DMS 273 treated with DMSO at 0.1 percent for 48 hours (cell line): ENCODE measurements around the gene WNT3A.
"Not testable (repeated sequence)": the region's sequence is repeated elsewhere in the genome, so short reads cannot be mapped to it uniquely, and the experiment has no call there.

ENCODE experiments used
- DNase-seq: peaks from one replicate; lab custom pipeline; 2025; lab: John Stamatoyannopoulos, UW

The WNT3A gene, protein sequence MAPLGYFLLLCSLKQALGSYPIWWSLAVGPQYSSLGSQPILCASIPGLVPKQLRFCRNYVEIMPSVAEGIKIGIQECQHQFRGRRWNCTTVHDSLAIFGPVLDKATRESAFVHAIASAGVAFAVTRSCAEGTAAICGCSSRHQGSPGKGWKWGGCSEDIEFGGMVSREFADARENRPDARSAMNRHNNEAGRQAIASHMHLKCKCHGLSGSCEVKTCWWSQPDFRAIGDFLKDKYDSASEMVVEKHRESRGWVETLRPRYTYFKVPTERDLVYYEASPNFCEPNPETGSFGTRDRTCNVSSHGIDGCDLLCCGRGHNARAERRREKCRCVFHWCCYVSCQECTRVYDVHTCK

DNA sequence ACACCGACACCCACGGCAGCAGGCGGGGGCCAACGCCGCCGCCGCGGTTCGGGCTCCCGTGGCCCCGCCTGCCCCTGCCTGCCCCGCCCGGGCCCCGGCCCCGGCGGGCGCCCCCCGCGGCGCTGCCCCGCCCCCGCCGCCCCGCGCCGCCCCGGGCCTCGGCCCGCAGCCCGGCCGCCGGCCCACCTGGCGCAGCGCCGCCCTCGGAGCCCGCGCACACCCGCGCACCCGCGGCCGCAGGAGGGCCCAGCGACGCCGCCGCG lies at the start of gene WNT3A:
Gene WNT3A, plus strand, starts transcription at position 213 of the 263 bp plus-strand sequence. CDS start 131 bp downstream, outside the sequence.
- no peak for DNase-seq

DNA sequence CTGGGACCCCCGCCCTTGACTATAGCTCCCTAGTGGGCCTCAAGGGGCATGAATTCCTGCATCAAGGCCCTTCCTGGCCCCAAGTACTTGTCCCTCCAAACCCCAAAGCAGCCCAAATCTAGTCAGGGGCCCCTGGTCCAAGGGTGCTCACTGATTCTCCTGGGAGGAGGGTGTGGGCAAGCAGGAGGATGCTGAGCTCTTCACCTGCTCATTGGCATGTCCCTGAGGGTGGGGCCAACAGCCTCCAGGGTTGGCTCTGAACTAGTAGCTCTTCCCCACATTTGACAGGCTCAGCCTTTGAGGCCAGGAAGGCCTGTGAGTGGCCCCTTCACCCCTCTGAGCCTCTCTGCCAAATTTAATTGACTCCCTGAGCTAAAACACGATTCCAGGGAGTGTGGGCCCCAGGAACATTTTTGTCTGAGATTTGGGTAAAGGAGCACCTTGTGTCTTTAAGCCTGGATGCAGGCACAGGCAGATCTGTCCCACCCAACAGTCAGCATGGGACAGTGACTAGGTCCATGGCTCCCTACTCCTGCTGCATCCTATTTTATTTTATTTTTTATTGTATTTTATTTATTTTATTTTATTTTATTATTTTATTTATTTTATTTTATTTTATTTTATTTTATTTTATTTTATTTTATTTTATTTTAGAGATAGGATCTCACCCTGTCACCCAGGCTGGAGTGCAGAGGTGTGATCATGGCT lies 48.0 kb upstream of the WNT3A start:
- no peak for DNase-seq

DNA sequence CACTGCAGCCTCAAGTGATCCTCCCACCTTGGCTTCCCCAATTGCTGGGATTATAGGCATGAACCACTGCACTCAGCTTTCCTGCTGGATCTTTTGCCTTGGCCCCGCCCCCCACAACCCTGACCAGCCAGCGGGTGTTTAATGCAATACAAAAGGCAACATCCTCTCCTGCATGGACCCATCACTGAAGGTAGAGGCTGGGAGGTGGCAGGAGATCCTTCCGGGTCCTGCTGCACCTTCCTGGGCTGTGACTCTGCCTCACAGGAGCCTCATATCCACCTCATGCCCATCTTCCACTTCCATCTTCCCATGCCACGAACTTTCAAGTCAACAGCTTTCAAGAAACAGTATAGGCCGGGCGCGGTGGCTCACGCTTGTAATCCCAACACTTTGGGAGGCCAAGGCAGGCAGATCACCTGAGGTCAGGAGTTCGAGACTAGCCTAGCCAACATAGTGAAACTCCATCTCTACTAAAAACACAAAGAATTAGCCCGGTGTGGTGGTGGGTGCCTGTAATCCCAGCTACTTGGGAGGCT lies 47.4 kb upstream of the WNT3A start:
- no peak for DNase-seq

DNA sequence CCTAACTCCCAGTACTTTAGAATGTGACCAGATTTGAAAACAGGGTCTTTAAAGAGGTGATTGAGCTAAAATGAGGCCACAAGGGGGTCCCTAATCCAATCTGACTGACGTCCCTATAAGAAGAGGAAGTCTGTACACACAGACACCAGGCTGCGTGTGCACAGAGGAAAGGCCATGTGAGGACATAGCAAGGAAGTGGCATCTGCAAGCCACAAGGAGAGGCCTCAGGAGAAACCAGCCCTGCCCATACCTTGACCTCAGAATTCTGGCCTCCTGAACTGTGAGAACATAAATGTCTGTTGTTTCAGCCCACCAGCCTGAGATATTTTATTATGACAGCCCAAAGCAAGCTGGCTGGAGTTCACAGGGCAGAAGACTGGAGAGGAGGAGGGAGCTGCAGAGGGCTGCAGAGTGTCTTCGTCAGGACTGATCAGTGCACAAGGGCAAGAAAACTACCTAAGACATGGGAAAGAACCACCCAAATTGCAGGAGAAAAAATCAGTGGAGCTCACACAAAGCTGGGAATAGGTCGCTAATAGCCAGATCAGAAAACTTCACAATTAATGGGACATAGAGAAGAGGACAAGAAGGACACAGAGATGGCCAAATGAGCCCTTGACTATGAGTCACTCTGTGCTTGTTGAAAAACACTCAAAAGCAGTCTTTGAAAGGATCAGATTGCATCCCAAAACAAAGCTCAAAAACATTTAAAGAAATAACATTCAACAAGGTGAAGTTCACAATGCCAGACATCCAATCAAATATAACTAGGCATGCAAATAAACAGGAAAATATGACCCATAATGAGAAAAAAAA lies 44.9 kb upstream of the WNT3A start:
- DNase-seq: no peak

DNA sequence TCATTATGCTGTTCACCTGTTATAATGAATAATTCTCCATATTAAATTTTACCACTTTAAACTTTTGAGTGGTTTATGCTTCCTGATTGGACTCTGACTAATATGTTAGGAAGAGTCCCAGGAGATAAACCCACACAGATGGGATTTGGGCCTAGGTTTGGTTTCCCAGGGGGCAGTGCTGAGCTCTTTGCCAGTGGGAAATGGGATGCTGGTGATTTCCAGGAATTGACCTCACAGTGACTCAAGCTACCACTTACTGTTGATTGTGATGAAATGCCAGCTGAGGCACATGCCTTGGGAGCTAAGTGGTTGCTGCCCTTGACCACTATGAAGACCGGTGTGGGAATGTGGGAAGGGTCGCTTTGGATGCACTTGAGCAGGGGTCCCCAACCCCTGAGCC lies 40.1 kb upstream of the WNT3A start:
- DNase-seq: not testable (repeated sequence)

DNA sequence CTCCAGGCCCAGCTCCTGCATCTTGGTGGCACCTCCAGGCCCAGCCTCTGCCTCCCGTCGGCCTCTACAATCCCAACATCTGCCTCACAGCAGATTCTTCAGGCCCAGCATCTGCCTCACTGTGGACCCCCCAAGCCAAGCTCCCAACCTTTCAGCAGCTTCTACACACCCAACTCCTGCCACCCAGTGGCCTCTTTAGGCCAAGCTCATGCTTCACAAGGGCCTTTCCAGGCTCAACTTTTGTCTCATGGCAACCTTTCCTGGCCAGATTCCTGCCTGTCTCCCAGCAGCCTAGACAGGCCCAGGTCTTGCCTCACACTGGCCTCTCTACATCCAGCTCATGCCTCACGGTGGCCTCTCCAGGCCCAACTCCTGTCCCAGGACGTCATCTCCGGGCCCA lies 39.0 kb upstream of the WNT3A start:
- not testable (repeated sequence) for DNase-seq

DNA sequence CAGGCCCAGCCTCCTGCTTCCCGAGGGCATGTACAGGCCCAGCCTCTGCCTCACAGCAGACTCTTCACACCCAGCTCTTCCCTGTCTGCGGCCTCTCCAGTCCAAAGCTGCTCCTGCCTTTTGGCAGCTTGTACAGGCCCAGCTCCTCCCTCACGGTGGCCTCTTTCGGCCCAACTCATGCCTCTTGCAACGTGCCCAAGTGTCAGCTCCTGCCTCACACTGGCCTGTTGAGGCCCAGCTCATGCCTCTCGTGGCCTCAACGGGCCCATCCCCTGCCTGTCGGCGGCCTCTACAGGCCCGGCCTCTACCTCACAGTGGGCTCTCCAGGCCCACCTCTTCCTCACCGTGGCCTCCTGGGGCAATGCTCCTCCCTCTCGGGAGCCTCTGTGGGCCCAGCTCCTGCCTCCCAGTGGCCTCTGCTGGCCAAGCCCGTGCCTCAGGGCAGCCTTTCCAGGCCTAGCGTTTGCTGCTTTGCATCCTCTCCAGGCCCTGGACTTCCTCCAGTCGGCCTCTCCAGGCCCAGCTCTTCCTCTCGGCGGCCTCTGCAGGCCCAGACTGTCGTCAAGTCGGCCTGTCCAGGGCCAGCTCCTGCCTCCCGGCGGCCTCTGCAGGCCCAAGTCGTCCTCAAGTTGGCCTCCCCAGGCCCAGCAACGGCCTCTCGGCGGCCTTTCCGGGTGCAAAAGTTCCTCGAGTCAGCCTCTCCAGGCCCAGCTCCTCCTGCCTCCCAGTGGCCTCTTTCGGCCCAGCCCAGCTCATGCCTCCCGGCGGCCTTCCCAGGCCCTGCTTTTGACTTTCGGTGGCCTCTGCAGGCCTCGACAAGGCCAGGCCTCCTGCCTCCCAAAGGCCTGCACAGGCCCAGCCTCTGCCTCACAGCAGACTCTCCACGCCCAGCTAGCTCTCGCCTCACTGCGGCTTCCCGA lies 36.5 kb upstream of the WNT3A start:
- not testable (repeated sequence) for DNase-seq

DNA sequence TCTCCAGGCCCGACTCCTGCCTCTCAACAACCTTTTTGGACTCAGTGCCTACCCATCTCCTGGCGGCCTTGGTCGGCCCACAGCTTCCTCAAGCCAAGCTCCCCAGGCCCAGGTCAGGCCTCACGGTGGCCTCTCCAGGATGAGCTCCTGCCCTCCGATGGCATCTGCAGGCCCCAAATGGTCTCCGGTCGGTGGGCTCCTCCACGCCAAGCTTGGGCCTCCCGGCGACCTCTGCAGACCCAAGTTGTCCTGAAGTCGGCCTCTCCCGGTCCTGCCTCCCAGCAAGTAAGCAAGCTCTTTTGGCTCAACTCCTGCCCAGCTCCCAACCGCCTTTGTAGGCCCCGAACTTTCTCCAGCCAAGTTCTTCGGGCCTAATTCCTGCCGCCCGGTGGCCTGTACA lies 35.6 kb upstream of the WNT3A start:
- not testable (repeated sequence) for DNase-seq

DNA sequence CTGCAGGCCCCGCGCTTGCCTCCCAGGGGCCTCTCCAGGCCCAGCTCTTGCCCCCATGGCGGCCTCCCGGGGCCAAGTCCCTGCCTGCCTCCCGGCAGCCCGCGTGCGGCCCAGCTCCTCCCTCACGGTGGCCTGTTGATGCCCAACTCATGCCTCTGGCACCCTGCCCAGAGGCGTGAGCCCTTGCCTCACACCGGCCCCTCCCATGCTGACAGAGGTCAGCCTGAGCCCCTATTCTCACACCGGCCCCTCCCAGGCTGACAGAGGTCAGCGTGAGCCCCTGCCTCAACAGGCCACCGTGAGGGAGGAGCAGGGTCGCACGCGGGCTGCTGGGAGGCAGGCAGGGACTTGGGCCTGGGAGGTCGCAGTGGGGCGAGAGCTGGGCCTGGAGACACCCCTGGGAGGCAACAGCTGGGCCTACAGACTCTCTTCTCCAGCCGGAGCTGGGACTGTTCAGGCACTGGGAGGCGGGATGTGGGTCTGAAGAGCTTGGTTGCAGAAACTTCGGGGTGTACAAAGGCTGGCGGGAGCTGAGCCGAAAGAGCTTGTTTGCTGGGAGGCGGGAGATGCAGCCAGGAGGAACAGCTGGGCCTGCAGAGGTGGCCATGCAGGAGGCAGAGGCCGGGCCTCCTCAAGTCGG lies 35.0 kb upstream of the WNT3A start:
- DNase-seq: not testable (repeated sequence)

DNA sequence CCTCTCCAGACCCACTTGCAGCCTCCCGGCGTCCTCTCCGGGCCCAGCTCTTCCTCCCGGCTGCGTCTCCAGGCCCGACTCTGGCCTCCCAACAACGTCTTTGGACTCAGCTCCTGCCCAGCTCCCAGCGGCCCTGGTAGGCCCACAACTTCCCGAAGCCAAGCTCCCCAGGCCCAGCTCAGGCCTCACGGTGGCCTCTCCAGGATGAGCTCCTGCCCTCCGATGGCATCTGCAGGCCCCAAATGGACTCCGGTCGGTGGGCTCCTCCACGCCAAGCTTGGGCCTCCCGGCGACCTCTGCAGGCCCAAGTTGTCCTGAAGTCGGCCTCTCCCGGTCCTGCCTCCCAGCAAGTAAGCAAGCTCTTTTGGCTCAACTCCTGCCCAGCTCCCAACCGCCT lies 34.5 kb upstream of the WNT3A start:
- DNase-seq: not testable (repeated sequence)

DNA sequence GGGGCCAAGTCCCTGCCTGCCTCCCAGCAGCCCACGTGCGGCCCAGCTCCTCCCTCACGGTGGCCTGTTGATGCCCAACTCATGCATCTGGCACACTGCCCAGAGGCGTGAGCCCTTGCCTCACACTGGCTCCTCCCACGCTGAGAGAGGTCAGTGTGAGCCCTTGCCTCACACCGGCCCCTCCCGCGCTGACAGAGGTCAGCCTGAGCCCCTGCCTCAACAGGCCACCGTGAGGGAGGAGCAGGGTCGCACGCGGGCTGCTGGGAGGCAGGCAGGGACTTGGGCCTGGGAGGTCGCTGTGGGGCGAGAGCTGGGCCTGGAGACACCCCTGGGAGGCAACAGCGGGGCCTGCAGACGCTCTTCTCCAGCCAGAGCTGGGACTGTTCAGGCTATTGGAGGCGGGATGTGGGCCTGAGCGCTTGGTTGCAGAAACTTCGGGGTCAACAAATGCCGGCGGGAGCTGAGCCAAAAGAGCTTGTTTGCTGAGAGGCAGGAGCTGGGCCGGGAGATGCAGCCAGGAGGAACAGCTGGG lies 33.9 kb upstream of the WNT3A start:
- DNase-seq: not testable (repeated sequence)

DNA sequence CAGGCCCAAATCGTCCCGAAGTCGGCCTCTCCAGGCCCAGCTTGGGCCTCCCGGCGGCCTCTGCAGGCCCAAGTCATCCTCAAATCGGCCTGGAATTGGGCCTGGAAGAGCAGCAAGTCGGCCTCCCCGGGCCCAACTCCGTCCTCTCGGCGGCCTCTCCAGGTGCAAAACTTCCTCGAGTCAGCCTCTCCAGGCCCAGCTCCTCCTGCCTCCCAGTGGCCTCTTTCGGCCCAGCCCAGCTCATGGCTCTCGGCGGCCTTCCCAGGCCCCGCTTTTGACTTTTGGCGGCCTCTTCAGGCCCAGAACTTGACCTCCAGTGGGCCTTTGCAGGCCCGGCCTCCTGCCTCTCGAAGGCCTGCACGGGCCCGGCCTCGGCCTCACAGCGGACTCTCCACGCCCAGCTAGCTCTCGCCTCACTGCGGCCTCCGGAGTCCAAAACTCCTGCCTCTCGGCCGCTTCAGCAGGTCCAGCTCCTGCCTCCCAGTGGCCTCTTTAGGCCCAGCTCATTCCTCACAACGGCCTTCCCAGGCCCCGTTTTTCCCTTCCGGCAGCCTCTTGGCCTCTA lies 33.0 kb upstream of the WNT3A start:
- DNase-seq: not testable (repeated sequence)

DNA sequence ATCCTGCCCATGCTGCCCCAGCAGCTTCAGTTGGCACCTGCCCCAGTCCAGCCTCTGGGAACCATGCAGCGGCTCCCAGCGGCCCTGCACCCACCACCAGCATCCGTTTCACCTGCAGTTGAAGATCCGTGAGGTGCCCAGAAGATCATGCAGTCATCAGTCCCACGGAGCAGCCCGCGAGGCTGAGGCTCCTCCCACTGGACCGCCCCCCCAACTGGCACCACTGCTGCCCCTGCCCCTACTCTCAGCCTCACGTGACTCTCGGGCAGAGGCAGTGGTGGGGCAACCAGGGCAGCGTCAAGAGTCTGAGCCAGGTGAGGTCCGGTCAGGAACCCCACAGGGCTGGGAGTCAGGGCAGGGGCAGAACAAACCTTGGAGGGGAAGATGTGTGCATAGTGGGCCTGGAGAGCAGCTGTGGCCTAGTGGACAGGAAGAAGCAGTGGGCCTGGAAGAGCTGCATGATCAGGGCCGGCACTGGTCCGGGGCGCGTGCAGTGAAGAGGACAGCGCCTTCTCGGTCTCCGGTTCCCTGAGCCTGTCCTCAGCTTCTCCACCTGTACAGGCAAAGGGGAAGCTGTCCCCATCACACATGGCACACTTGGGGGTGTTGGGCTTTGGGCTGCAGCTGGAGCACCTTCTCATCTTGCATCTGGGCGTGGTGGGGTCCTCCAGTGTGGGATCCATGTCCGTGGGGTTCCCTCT lies 31.1 kb upstream of the WNT3A start:
- not testable (repeated sequence) for DNase-seq

DNA sequence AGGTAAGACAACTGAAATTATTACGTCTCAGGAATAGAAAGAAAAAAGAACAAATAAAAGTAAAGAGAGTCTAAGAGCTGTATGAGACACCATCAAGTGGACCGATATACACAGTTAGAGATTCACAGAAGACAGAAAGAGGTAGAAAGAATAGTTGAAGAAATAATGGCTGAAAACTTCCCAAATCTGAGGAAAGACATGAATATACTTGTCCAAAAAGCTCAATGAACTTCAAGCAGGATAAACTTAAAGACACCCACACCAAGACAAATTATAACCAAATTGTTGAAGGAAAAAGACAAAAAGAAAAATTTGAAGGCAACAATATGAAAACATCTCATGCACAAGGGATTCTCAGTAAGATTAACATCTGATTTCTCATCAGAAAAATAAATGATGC lies 19.6 kb upstream of the WNT3A start:
- no peak for DNase-seq

DNA sequence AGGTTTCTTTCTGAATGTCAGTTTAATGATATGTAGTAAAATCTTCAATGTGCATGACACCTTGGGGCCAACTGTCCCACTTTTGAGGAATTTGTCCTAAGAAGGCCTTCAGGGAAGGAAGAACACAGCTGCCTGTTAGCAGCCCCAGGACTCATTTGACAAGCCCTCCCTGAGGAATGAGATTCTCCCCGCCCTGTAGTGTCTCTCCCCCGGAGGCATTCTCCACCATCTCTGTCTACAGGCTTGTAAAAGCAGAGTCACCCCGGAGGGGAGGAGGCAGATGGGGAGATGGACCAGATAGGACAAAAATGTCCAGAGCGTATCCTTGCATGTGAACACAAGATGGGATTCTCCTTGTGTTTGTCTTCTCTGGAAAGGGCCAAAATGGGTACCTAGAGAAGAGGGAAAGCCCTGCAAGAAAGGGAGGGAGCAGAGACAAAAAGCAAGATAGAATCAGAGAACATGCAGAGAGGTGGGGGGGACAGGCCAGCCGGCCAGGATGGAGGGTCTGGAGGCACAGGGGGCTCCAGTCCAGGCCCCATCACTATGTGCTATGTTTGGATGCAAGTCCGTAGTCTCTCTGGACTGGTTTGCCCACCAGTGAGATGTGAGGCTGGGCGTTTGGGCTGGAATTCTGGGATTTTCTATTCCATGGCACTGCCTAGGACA lies 12.0 kb upstream of the WNT3A start:
- DNase-seq: no peak

DNA sequence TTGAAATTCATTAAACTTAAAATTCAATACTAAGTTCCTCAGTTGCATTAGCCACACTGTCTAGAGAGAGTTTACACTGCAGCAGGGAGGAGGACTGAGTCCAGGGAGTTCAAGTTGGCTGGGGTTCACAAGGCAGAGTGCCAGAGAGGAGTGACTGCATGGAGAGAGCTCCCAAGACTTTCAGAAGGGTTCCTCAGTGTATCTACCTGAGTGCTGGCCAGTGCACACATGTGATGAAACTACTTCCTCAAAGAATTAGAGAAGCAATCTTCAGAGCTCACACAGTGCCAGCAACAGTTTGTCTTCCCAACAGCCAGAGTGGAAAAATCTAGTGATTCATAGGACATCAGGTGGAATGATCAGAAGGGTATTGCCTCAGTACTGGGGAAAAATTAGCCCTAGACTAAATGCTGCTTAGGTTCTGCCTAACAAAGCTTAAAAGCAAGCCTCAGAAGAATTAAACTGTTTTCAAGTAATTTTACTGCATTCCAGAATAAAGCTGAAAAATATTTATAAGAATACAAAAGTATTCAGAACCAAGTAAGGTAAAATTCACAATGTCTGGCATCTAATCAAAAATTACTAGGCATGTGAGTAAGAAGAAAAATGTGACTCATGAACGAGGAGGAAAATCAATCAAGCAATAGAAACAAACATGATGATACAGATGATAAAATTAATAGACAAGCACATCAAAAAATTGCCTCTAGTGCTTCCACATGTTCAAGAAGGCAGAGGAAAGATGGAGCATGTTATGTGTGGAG lies 10.4 kb upstream of the WNT3A start:
- no peak for DNase-seq

DNA sequence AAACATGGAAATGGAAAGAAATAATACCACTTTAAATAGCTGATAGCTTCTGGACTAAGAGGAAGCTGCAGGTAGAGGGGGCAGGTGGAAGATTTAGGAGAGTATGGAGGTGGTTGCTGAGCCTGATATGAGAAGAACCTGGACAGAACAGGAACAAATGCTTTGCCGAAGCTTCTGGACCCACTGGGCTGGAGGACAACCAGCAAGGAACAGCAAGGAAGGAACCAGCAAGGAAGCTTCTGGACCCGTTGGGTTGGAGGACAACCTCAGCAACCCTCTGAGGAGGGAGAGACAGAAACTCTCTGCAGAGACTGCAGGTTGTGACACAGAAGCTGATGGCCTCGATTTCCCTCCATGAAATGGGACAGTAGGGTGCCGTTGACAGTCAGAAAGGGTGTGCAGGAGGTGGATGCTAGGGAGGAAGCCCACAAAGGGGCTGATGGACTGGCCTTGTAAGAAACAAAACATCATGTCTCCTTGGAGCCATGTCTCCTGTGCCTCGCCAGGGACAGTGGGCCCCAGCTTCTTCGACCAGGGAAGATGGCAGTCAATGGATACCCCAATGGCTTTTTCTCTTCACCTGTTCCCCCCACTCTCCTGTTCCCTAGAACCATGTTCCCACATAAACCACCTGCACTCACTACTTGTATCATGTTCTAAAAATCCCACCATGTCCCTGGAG lies 8.3 kb upstream of the WNT3A start:
- DNase-seq: no peak
